A549 (cell line): ENCODE data around the gene DCK. TPM values are rescaled to one million over a fixed set of nuclear protein-coding genes. Genes with fewer than 3 reads are reported as not detected.
"Not testable (repeated sequence)": the region's sequence is repeated elsewhere in the genome, so short reads cannot be mapped to it uniquely, and the experiment has no call there.

Experiments
- ATAC-seq, 2 experiments: fragments of 200-7000 bp in 1 of 2; fragments of >200 bp in 1 of 2; cut with Nextera tagmentation in 1 of 2; cut with Tn5 transposase in 1 of 2; 3 replicates each; pipeline versions ENCODE4 v1.8.0 to v1.9.1; 2018 to 2020; ENCODE audit warnings: mild to moderate bottlenecking in 1 of 2, moderate library complexity in 1 of 2
- CTCF ChIA-PET: fragments of 300-600 bp; sonication (Branson Sonifier 250); formaldehyde crosslinking; extraction: SDS; loops from one replicate; lab custom pipeline; 2021; ENCODE audit warnings: antibody characterized with exemption, inconsistent platforms; lab: Yijun Ruan, JAX
- POLR2A ChIA-PET: fragments of 350-600 bp; formaldehyde crosslinking; extraction: SDS; loops from one replicate; lab custom pipeline; 2021; ENCODE audit warnings: antibody characterized with exemption, inconsistent platforms; lab: Yijun Ruan, JAX
- DNase-seq, 2 experiments: peaks; one replicate each; pipeline versions ENCODE4 v3.0.0 to v3.0.0-alpha.2; 2011 to 2016; ENCODE audit warnings: low read depth in 1 of 2, low spot score in 1 of 2
- FAIRE-seq: peaks from 2 replicates; lab custom pipeline; 2011; peaks lifted over from hg19 to GRCh38; lab: Jason Lieb, UNC
- H3K27ac ChIP-seq, 2 experiments: fragments of >200 bp; sonication (Bioruptor Twin); formaldehyde crosslinking; 3 replicates each; pipeline ENCODE4 v1.5.1; 2016 to 2017
- H3K4me1 ChIP-seq: fragments of >200 bp; sonication (Bioruptor Twin); formaldehyde crosslinking; 3 replicates; pipeline ENCODE4 v1.6.1; 2016
- H3K4me2 ChIP-seq: fragments of >200 bp; sonication (Bioruptor Twin); formaldehyde crosslinking; 3 replicates; pipeline ENCODE4 v1.6.1; 2016
- H3K4me3 ChIP-seq: fragments of >200 bp; sonication (Bioruptor Twin); formaldehyde crosslinking; 3 replicates; pipeline ENCODE4 v1.5.1; 2016
- H3K9me3 ChIP-seq: fragments of >200 bp; sonication (Bioruptor Twin); formaldehyde crosslinking; 3 replicates; pipeline ENCODE4 v1.6.1; 2016
- BHLHE40 ChIP-seq: IDR thresholded peaks from 2 replicates; pipeline ENCODE4 v1.6.1; 2012; ENCODE audit warnings: low read depth, low read length, inconsistent platforms
- CBX2 ChIP-seq: fragments of 200-600 bp; sonication (generic); IDR thresholded peaks from 2 replicates; pipeline ENCODE4 v1.6.1; 2016; ENCODE audit warnings: low read depth, mild to moderate bottlenecking, borderline replicate concordance
- CBX8 ChIP-seq: fragments of 200-600 bp; sonication (generic); IDR thresholded peaks from 2 replicates; pipeline ENCODE4 v1.6.1; 2016
- CEBPB ChIP-seq, 2 experiments: fragments of >200 bp in 1 of 2; sonication (Bioruptor Twin) in 1 of 2; formaldehyde crosslinking in 1 of 2; IDR thresholded peaks; 2 replicates each; pipeline ENCODE4 v1.6.1; 2012 to 2016
- EHMT2 ChIP-seq: fragments of 200-600 bp; sonication (generic); IDR thresholded peaks from 2 replicates; pipeline ENCODE4 v1.6.1; 2016; ENCODE audit warnings: antibody characterized with exemption, low read depth, mild to moderate bottlenecking, moderate library complexity
- EP300 ChIP-seq, 2 experiments: fragments of >200 bp; sonication (Bioruptor Twin); formaldehyde crosslinking; IDR thresholded peaks; 2 replicates in 1 of 2; 3 replicates in 1 of 2; pipeline ENCODE4 v1.6.1; 2016 to 2017
- ESRRA ChIP-seq: fragments of 150-350 bp; IDR thresholded peaks from 2 replicates; pipeline ENCODE4 v1.6.1; 2014; ENCODE audit warnings: mild to moderate bottlenecking, low read length, borderline replicate concordance
- FOSB ChIP-seq: fragments of 250-450 bp; sonication (Bioruptor Pico); IDR thresholded peaks from 2 replicates; pipeline ENCODE4 v1.5.0; 2020; ENCODE audit warnings: mild to moderate bottlenecking, moderate library complexity
- GATA3 ChIP-seq: IDR thresholded peaks from 2 replicates; pipeline ENCODE4 v1.6.1; 2012; ENCODE audit warnings: borderline replicate concordance
- HEYL ChIP-seq: fragments of 250-450 bp; sonication (Bioruptor Pico); IDR thresholded peaks from 2 replicates; pipeline ENCODE4 v1.8.0; 2021; ENCODE audit warnings: mild to moderate bottlenecking, moderate library complexity
- HOXA7 ChIP-seq: fragments of 250-450 bp; sonication (Bioruptor Pico); IDR thresholded peaks from 2 replicates; pipeline ENCODE4 v1.5.0; 2020; ENCODE audit warnings: mild to moderate bottlenecking, moderate library complexity
- HOXB13 ChIP-seq: fragments of 250-450 bp; sonication (Bioruptor Pico); IDR thresholded peaks from 2 replicates; pipeline ENCODE4 v1.5.0; 2020; ENCODE audit warnings: low read depth, mild to moderate bottlenecking, moderate library complexity
- JUN ChIP-seq, 2 experiments: fragments of >200 bp; sonication (Bioruptor Twin); formaldehyde crosslinking; IDR thresholded peaks; 2 replicates in 1 of 2; 3 replicates in 1 of 2; pipeline ENCODE4 v1.6.1; 2016 to 2017
- JUNB ChIP-seq: fragments of >200 bp; sonication (Bioruptor Twin); formaldehyde crosslinking; IDR thresholded peaks from 2 replicates; pipeline ENCODE4 v1.6.1; 2016
- PBX3 ChIP-seq: IDR thresholded peaks from 2 replicates; pipeline ENCODE4 v1.6.1; 2012
- PHF8 ChIP-seq: fragments of 200-600 bp; sonication (generic); IDR thresholded peaks from 2 replicates; pipeline ENCODE4 v1.6.1; 2016; ENCODE audit warnings: low read depth, mild to moderate bottlenecking, antibody characterized with exemption, moderate library complexity, borderline replicate concordance
- POLR2AphosphoS2 ChIP-seq: conservative IDR thresholded peaks from 2 replicates; pipeline ENCODE4 v1.6.1; 2012; ENCODE audit warnings: low read length, improper control_type of control experiment, inconsistent platforms
- RARB ChIP-seq: fragments of 250-450 bp; sonication (Bioruptor Pico); IDR thresholded peaks from 2 replicates; pipeline ENCODE4 v1.8.0; 2021; ENCODE audit warnings: mild to moderate bottlenecking, moderate library complexity
- RCOR1 ChIP-seq: fragments of 150-350 bp; IDR thresholded peaks from 2 replicates; pipeline ENCODE4 v1.6.1; 2014; ENCODE audit warnings: antibody characterized with exemption, low read length, low read depth
- SMC3 ChIP-seq: fragments of >200 bp; sonication (Bioruptor Twin); formaldehyde crosslinking; IDR thresholded peaks from 3 replicates; pipeline ENCODE4 v1.6.1; 2018; ENCODE audit warnings: inconsistent platforms
- TFCP2L1 ChIP-seq: fragments of 250-450 bp; sonication (Bioruptor Pico); IDR thresholded peaks from 2 replicates; pipeline ENCODE4 v1.5.0; 2021; ENCODE audit warnings: mild to moderate bottlenecking
- ZNF302 ChIP-seq: fragments of 250-450 bp; sonication (Bioruptor Pico); IDR thresholded peaks from 2 replicates; pipeline ENCODE4 v1.9.0; 2021; ENCODE audit warnings: inconsistent platforms, mild to moderate bottlenecking, moderate library complexity
- ZSCAN20 ChIP-seq: fragments of 250-450 bp; sonication (Bioruptor Pico); IDR thresholded peaks from 2 replicates; pipeline ENCODE4 v1.8.0; 2022; ENCODE audit warnings: mild to moderate bottlenecking, moderate library complexity
- WGBS: methylation state at CpG from one replicate; pipeline ENCODE4 v1.1.6; 2017; ENCODE audit errors: missing lambda C conversion rate; 5-methylcytosine and 5-hydroxymethylcytosine counted together
- polyA plus RNA-seq, 4 experiments: library from polyadenylated mRNA; depleted of rRNA in 3 of 4; stranded (reverse); fragments of >200 nt; fragmentation: RNase III in 1 of 4; extraction: RNeasy Plus Mini Kit Qiagen cat#74134 plus additional on column Dnase treatment in 1 of 4; gene quantifications; 2 replicates in 3 of 4; 3 replicates in 1 of 4; pipeline ENCODE4 v1.2.3, GENCODE V29; 2011 to 2017

DCK gene
- polyA plus RNA-seq, 2 of the 4 experiments (the other 2 are of a cell fraction) = 20.0 to 20.6 TPM

GRCh38 chr4:70997546-70997945 lies 4.1 kb downstream of the DCK start (continued):
- no peak for TF ChIP-seq HOXA7 (CRISPR knock-in tag)
- no peak for TF ChIP-seq RCOR1
- no peak for TF ChIP-seq FOSB (CRISPR knock-in tag)
- TF ChIP-seq POLR2AphosphoS2 = no peak
- TF ChIP-seq CEBPB (IDR thresholded peaks at IDR 0.05) = no peak

GRCh38 chr4:70999639-71000038 lies 6.2 kb downstream of the DCK start:
- not testable (repeated sequence) for H3K4me2 ChIP-seq

GRCh38 chr4:71001363-71001762 lies 7.9 kb downstream of the DCK start:
- H3K4me3 ChIP-seq, H3K9me3 ChIP-seq, H3K4me1 ChIP-seq, H3K27ac ChIP-seq, H3K4me2 ChIP-seq, ATAC-seq, DNase-seq, FAIRE-seq, POLR2A ChIA-PET: not testable (repeated sequence)
- 99% methylated on average over 4 of the region's 4 CpGs for WGBS
- CTCF ChIA-PET = interaction anchor here (0.7 kb wide), 1 partner anchor 9 kb away, joined by 3 read pairs; no protein-coding TSS in a partner anchor

More at GRCh38 chr4:70999639-71000038, 6.2 kb downstream of the DCK start:
- H3K4me1 ChIP-seq, H3K4me3 ChIP-seq, DNase-seq, ATAC-seq, H3K9me3 ChIP-seq, POLR2A ChIA-PET, FAIRE-seq, H3K27ac ChIP-seq: not testable (repeated sequence)
- CTCF ChIA-PET = interaction anchor here (1.9 kb wide), 2 partner anchors 9 to 10 kb away, joined by 4 to 6 read pairs; no protein-coding TSS in a partner anchor

GRCh38 chr4:71004281-71004851 lies 10.9 kb downstream of the DCK start:
- H3K4me1 ChIP-seq = peaks cover 2% of the 10 kb centered on the region; the same call in 2 of the 3 replicates
- ATAC-seq (no peak), DNase-seq (no peak), FAIRE-seq (no peak)
- WGBS = 90% methylated on average over 2 of the region's 7 CpGs
- H3K4me3 ChIP-seq = no peak overlapping the region
- ChIA-PET CTCF (interaction anchor here (0.6 to 1.3 kb wide), 2 partner anchors 348 to 409 kb away, joined by 3 read pairs; no protein-coding TSS in a partner anchor), POLR2A (no interaction called here)
- no peak for TF ChIP-seq GATA3
- TF ChIP-seq PBX3 = no peak
- TF ChIP-seq ZSCAN20 (CRISPR knock-in tag) = no peak
- no peak for TF ChIP-seq JUNB
- TF ChIP-seq HEYL = no peak
- TF ChIP-seq CBX2 = no peak
- TF ChIP-seq ZNF302 = no peak
- no peak for TF ChIP-seq HOXB13 (CRISPR knock-in tag)
- H3K4me2 ChIP-seq = no peak overlapping the region
- peaks cover 3% of the 10 kb centered on the region; the same call in 1 of the 3 replicates for H3K9me3 ChIP-seq
- H3K27ac ChIP-seq = no peak overlapping the region

- FAIRE-seq, H3K4me1 ChIP-seq, POLR2A ChIA-PET, H3K27ac ChIP-seq, H3K9me3 ChIP-seq, H3K4me2 ChIP-seq, DNase-seq, ATAC-seq, CTCF ChIA-PET, H3K4me3 ChIP-seq: not testable (repeated sequence)
- WGBS = 84% methylated on average over 5 of the region's 6 CpGs
Measured at GRCh38 chr4:71005025-71005424, 11.6 kb downstream of the DCK start.

GRCh38 chr4:71006203-71006907 lies 12.9 kb downstream of the DCK start:
- DNase-seq (no peak), FAIRE-seq (no peak), ATAC-seq (no peak)
- Histone ChIP-seq H3K4me2 (no peak overlapping the region), H3K4me1 (peaks cover 8% of the 10 kb centered on the region; the same call in 2 of the 3 replicates), H3K9me3 (no peaks in the 10 kb centered on the region), H3K4me3 (no peak overlapping the region), H3K27ac (no peak overlapping the region)
- CTCF ChIA-PET = no interaction called here
- POLR2A ChIA-PET = no interaction called here
- 91% methylated on average over 6 of the region's 6 CpGs for WGBS
- TF ChIP-seq EP300 (IDR thresholded peaks at IDR 0.05) (no peak), CBX2 (no peak), BHLHE40 (no peak), EHMT2 (no peak), JUN (IDR thresholded peaks at IDR 0.05) (no peak), ESRRA (no peak), SMC3 (no peak), PHF8 (no peak), CBX8 (no peak), TFCP2L1 (no peak), RARB (no peak), POLR2AphosphoS2 (no peak), GATA3 (no peak)
